WTC11 (cell line): Measurements from ENCODE around the gene ARL6. TPM values are rescaled to one million over a fixed set of nuclear protein-coding genes. Genes with fewer than 3 reads are reported as not detected.

Experiments used
- ATAC-seq: fragments of 200-7000 bp; cut with Tn5 transposase; 2 replicates; pipeline ENCODE4 v1.10.0; 2021; ENCODE audit warnings: mild to moderate bottlenecking, moderate library complexity
- CTCF ChIA-PET: fragments of 300-600 bp; sonication (Branson Sonifier 250); formaldehyde crosslinking; loops from one replicate; lab custom pipeline; 2021; ENCODE audit warnings: antibody characterized with exemption; lab: Charles Lee
- POLR2A ChIA-PET: fragments of 350-600 bp; sonication (Branson Sonifier 250); formaldehyde crosslinking; loops from one replicate; lab custom pipeline; 2021; ENCODE audit warnings: antibody characterized with exemption; lab: Charles Lee
- DNase-seq: peaks from one replicate; pipeline ENCODE4 v3.0.0; 2021; ENCODE audit warnings: low spot score
- H3K27ac Mint-ChIP-seq: 2 replicates; pipeline ENCODE4 v1.8.0; 2021; ENCODE audit warnings: mixed read lengths
- H3K27me3 Mint-ChIP-seq: 2 replicates; pipeline ENCODE4 v1.8.0; 2021; ENCODE audit warnings: low read depth, mild to moderate bottlenecking, moderate library complexity, mixed read lengths
- H3K36me3 Mint-ChIP-seq: 2 replicates; pipeline ENCODE4 v1.8.0; 2021; ENCODE audit warnings: mixed read lengths
- H3K4me1 Mint-ChIP-seq: 2 replicates; pipeline ENCODE4 v1.8.0; 2022; ENCODE audit warnings: mixed read lengths
- H3K4me3 Mint-ChIP-seq: 2 replicates; pipeline ENCODE4 v1.8.0; 2021; ENCODE audit warnings: mild to moderate bottlenecking, moderate library complexity, mixed read lengths
- H3K9me3 Mint-ChIP-seq: 2 replicates; pipeline ENCODE4 v1.8.0; 2021; ENCODE audit warnings: mixed read lengths
- ATF2 ChIP-seq: sonication (generic); formaldehyde crosslinking; IDR thresholded peaks from 2 replicates; pipeline ENCODE4 v1.8.1; 2022; ENCODE audit warnings: low read depth, missing genetic modification reagents, borderline replicate concordance
- GTF2I ChIP-seq: fragments of 250-450 bp; sonication (Bioruptor Pico); conservative IDR thresholded peaks from 2 replicates; pipeline ENCODE4 v1.4.0; 2021; ENCODE audit warnings: mild to moderate bottlenecking
- IRF2 ChIP-seq: sonication (generic); formaldehyde crosslinking; IDR thresholded peaks from 2 replicates; pipeline ENCODE4 v1.8.0; 2022; ENCODE audit warnings: low read depth, missing genetic modification reagents, borderline replicate concordance
- JUN ChIP-seq: sonication (generic); formaldehyde crosslinking; IDR thresholded peaks from 2 replicates; pipeline ENCODE4 v1.8.0; 2023; ENCODE audit warnings: mild to moderate bottlenecking, missing genetic modification reagents
- NFE2L1 ChIP-seq: sonication (generic); formaldehyde crosslinking; IDR thresholded peaks from 2 replicates; pipeline ENCODE4 v1.8.1; 2023; ENCODE audit warnings: missing genetic modification reagents
- NR2C2 ChIP-seq: sonication (generic); formaldehyde crosslinking; IDR thresholded peaks from 2 replicates; pipeline ENCODE4 v1.8.0; 2022; ENCODE audit warnings: mild to moderate bottlenecking, missing genetic modification reagents
- PRRX2 ChIP-seq: fragments of 250-450 bp; sonication (Bioruptor Pico); IDR thresholded peaks from 2 replicates; pipeline ENCODE4 v1.8.0; 2021; ENCODE audit warnings: mild to moderate bottlenecking
- SP1 ChIP-seq: sonication (generic); formaldehyde crosslinking; conservative IDR thresholded peaks from 2 replicates; pipeline ENCODE4 v1.8.1; 2022; ENCODE audit warnings: missing genetic modification reagents
- ZNF121 ChIP-seq: sonication (generic); formaldehyde crosslinking; IDR thresholded peaks from 2 replicates; pipeline ENCODE4 v1.8.0; 2023; ENCODE audit warnings: missing genetic modification reagents
- total RNA-seq: library from RNA; stranded (reverse); gene quantifications from 3 replicates; pipeline ENCODE4 v1.2.3, GENCODE V29; 2021
- TF ChIP-seq, protein P1 (sequence below): fragments of 250-450 bp; sonication (Bioruptor Pico); IDR thresholded peaks from 2 replicates; pipeline ENCODE4 v1.9.0; 2021; ENCODE audit warnings: moderate library complexity, mild to moderate bottlenecking, inconsistent platforms, borderline replicate concordance
- TF ChIP-seq, protein P2 (sequence below): fragments of 250-450 bp; sonication (Bioruptor Pico); IDR thresholded peaks from 2 replicates; pipeline ENCODE4 v2.1.2; 2022; ENCODE audit warnings: mild to moderate bottlenecking, moderate library complexity
- TF ChIP-seq, protein P3 (sequence below): sonication (generic); formaldehyde crosslinking; IDR thresholded peaks from 2 replicates; pipeline ENCODE4 v1.8.1; 2023; ENCODE audit warnings: mild to moderate bottlenecking, missing genetic modification reagents

ARL6 gene
- total RNA-seq, 1 experiment from 2014 or later: 6.8 TPM

DNA sequence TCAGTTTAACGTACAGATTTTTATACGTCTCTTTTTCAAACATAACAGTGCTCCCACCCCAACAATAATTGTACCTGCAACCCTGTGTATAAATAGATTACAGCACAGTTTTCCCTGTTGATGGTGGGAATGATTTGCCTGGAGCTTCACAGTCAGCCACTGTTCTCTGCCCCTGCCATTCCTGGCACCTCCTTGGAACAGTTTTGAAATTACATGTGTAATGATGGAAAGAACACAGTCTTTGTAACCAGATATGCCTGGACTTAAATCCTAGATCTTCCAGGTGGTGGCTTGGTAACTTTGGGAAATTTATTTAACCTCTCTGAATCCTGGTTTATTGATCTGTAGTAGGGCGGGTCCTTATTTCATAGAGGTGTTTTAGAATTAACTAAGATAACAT is 84.2 kb downstream of the ARL6 start:
- TF ChIP-seq IRF2 (CRISPR knock-in tag): no peak
- TF ChIP-seq, protein P1, sequence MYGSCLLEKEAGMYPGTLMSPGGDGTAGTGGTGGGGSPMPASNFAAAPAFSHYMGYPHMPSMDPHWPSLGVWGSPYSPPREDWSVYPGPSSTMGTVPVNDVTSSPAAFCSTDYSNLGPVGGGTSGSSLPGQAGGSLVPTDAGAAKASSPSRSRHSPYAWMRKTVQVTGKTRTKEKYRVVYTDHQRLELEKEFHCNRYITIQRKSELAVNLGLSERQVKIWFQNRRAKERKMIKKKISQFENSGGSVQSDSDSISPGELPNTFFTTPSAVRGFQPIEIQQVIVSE (CRISPR knock-in tag): no peak
- TF ChIP-seq NR2C2 (CRISPR knock-in tag): no peak
- TF ChIP-seq, protein P2, sequence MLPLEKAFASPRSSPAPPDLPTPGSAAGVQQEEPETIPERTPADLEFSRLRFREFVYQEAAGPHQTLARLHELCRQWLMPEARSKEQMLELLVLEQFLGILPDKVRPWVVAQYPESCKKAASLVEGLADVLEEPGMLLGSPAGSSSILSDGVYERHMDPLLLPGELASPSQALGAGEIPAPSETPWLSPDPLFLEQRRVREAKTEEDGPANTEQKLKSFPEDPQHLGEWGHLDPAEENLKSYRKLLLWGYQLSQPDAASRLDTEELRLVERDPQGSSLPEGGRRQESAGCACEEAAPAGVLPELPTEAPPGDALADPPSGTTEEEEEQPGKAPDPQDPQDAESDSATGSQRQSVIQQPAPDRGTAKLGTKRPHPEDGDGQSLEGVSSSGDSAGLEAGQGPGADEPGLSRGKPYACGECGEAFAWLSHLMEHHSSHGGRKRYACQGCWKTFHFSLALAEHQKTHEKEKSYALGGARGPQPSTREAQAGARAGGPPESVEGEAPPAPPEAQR: no peak
- TF ChIP-seq JUN (CRISPR knock-in tag): no peak
- TF ChIP-seq, protein P3, sequence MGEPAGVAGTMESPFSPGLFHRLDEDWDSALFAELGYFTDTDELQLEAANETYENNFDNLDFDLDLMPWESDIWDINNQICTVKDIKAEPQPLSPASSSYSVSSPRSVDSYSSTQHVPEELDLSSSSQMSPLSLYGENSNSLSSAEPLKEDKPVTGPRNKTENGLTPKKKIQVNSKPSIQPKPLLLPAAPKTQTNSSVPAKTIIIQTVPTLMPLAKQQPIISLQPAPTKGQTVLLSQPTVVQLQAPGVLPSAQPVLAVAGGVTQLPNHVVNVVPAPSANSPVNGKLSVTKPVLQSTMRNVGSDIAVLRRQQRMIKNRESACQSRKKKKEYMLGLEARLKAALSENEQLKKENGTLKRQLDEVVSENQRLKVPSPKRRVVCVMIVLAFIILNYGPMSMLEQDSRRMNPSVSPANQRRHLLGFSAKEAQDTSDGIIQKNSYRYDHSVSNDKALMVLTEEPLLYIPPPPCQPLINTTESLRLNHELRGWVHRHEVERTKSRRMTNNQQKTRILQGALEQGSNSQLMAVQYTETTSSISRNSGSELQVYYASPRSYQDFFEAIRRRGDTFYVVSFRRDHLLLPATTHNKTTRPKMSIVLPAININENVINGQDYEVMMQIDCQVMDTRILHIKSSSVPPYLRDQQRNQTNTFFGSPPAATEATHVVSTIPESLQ (CRISPR knock-in tag): no peak
- no peak for TF ChIP-seq SP1
- no peak for TF ChIP-seq PRRX2 (CRISPR knock-in tag)
- TF ChIP-seq ZNF121 (CRISPR knock-in tag): no peak
- no peak for TF ChIP-seq GTF2I (CRISPR knock-in tag)
- TF ChIP-seq NFE2L1 (CRISPR knock-in tag): no peak
- no peak for TF ChIP-seq ATF2
- peaks cover 9% of the 10 kb centered on the region for H3K36me3 Mint-ChIP-seq
- H3K27ac Mint-ChIP-seq: peak overlapping the region; percentile 50; the same call in 1 of the 2 replicates
- H3K4me3 Mint-ChIP-seq: no peak overlapping the region
- DNase-seq: no peak
- CTCF ChIA-PET: no interaction called here
- H3K27me3 Mint-ChIP-seq: no peaks in the 10 kb centered on the region
- no peak for ATAC-seq
- H3K4me1 Mint-ChIP-seq: peaks cover 32% of the 10 kb centered on the region
- POLR2A ChIA-PET: no interaction called here
- peaks cover 16% of the 10 kb centered on the region for H3K9me3 Mint-ChIP-seq

Other genes with a start within 250 kb of the ARL6 start
- gene CRYBG3, start 57.3 kb downstream of the ARL6 start, total RNA-seq: 12.6 to 13.6 TPM (median 13.3 TPM) in 3 replicates
- gene RIOX2, start 207.7 kb downstream of the ARL6 start, total RNA-seq: 8.7 to 11.0 TPM (median 8.7 TPM) in 3 replicates